GM04503 (cell line): Measurements from ENCODE around the gene CTR9.
"Not testable (repeated sequence)": the region's sequence is repeated elsewhere in the genome, so short reads cannot be mapped to it uniquely, and the experiment has no call there.

ENCODE experiments used
- DNase-seq: peaks from one replicate; pipeline ENCODE4 v3.0.0-alpha.2; 2012; ENCODE audit warnings: low read depth

CTR9 gene

GRCh38 chr11:10822491-10822890 is 71.4 kb downstream of the CTR9 start:
- DNase-seq = not testable (repeated sequence)

- DNase-seq = no peak
Measured at GRCh38 chr11:10823152-10823579, 72.1 kb downstream of the CTR9 start.

- DNase-seq = no peak
Measured at GRCh38 chr11:10824888-10825287, 73.8 kb downstream of the CTR9 start.

GRCh38 chr11:10828402-10828801 is 77.4 kb downstream of the CTR9 start:
- no peak for DNase-seq

- no peak for DNase-seq
Measured at GRCh38 chr11:10829139-10829538, 78.1 kb downstream of the CTR9 start.
